BJ (cell line): ENCODE measurements around the gene SKIL. TPM values are rescaled to one million over a fixed set of nuclear protein-coding genes. Genes with fewer than 3 reads are reported as not detected.

Experiments used
- CTCF ChIA-PET: fragments of 350-600 bp; formaldehyde crosslinking; extraction: SDS; loops from one replicate; lab custom pipeline; 2021; ENCODE audit warnings: antibody characterized with exemption, inconsistent platforms; lab: Yijun Ruan, JAX
- POLR2A ChIA-PET: fragments of 300-600 bp; sonication (Branson Sonifier 250); formaldehyde crosslinking; extraction: SDS; loops from one replicate; lab custom pipeline; 2021; ENCODE audit warnings: antibody characterized with exemption; lab: Charles Lee
- DNase-seq: peaks from one replicate; pipeline ENCODE4 v3.0.0-alpha.2; 2011; ENCODE audit warnings: low read depth
- H3K27me3 ChIP-seq: 2 replicates; pipeline ENCODE4 v1.6.0; 2011; ENCODE audit warnings: low read length; ENCODE audit not compliant: control insufficient read depth, insufficient read depth
- H3K36me3 ChIP-seq: 2 replicates; pipeline ENCODE4 v1.5.1; 2011; ENCODE audit warnings: low read length; ENCODE audit not compliant: control insufficient read depth, insufficient read depth
- H3K4me3 ChIP-seq: 2 replicates; pipeline ENCODE4 v1.5.1; 2011; ENCODE audit warnings: low read depth, mild to moderate bottlenecking, control low read depth, low read length
- CTCF ChIP-seq: IDR thresholded peaks from 2 replicates; pipeline ENCODE4 v1.5.1; 2011; ENCODE audit warnings: low read depth, mild to moderate bottlenecking, control low read depth, inconsistent platforms, low read length, moderate library complexity; ENCODE audit not compliant: insufficient read depth
- polyA plus RNA-seq: library from polyadenylated mRNA; depleted of rRNA; stranded (reverse); fragments of >200 nt; gene quantifications from 2 replicates; pipeline ENCODE4 v1.2.3, GENCODE V29; 2011; rRNA removed

SKIL gene
- polyA plus RNA-seq, 1 experiment, result 9.7 TPM

- Histone ChIP-seq H3K36me3 (0 out of 2 replicates have a peak, but pooled peaks cover 1% of the 10 kb centered on the region), H3K4me3 (no peak overlapping the region), H3K27me3 (no peaks in the 10 kb centered on the region)
- no peak for TF ChIP-seq CTCF
- ChIA-PET CTCF (interaction anchor here (0.9 to 1.5 kb wide), 4 partner anchors 17 to 373 kb away, joined by 3 to 4 read pairs (median 4); no protein-coding TSS in a partner anchor), POLR2A (no interaction called here)
- DNase-seq, result no peak
Observed at GRCh38 chr3:170438836-170439235, 81.3 kb downstream of the SKIL start.

GRCh38 chr3:170440344-170440743 is 82.8 kb downstream of the SKIL start:
- 0 out of 2 replicates have a peak, but pooled peaks cover 1% of the 10 kb centered on the region for H3K36me3 ChIP-seq
- H3K27me3 ChIP-seq, result no peaks in the 10 kb centered on the region
- no peak overlapping the region for H3K4me3 ChIP-seq
- TF ChIP-seq CTCF, result no peak
- DNase-seq, result no peak
- POLR2A ChIA-PET, result no interaction called here
- CTCF ChIA-PET, result no interaction called here

- Histone ChIP-seq H3K36me3 (no peaks in the 10 kb centered on the region), H3K4me3 (no peak overlapping the region), H3K27me3 (no peaks in the 10 kb centered on the region)
- no peak for TF ChIP-seq CTCF
- no peak for DNase-seq
- CTCF ChIA-PET, result interaction anchor here (0.6 kb wide), 1 partner anchor 14 kb away, joined by 3 read pairs; no protein-coding TSS in a partner anchor
- POLR2A ChIA-PET, result no interaction called here
Observed at GRCh38 chr3:170441412-170441811, 83.9 kb downstream of the SKIL start.

GRCh38 chr3:170442947-170443346 is 85.4 kb downstream of the SKIL start:
- Histone ChIP-seq H3K36me3 (no peaks in the 10 kb centered on the region), H3K27me3 (no peaks in the 10 kb centered on the region), H3K4me3 (no peak overlapping the region)
- CTCF ChIA-PET, result no interaction called here
- no peak for TF ChIP-seq CTCF
- no peak for DNase-seq
- POLR2A ChIA-PET, result no interaction called here

GRCh38 chr3:170443457-170443856 is 85.9 kb downstream of the SKIL start:
- Histone ChIP-seq H3K27me3 (no peaks in the 10 kb centered on the region), H3K36me3 (no peaks in the 10 kb centered on the region), H3K4me3 (no peak overlapping the region)
- ChIA-PET CTCF (interaction anchor here (1.3 kb wide), 1 partner anchor 8 kb away, joined by 3 read pairs; no protein-coding TSS in a partner anchor), POLR2A (no interaction called here)
- TF ChIP-seq CTCF, result no peak
- no peak for DNase-seq

Other genes starting within 250 kb of the SKIL start
- 50.7 and 56.2 TPM in 2 replicates for gene PHC3, start 176.0 kb upstream of the SKIL start, polyA plus RNA-seq
- gene PRKCI, start 135.3 kb upstream of the SKIL start, polyA plus RNA-seq, result 15.1 and 33.5 TPM in 2 replicates
- gene CLDN11, start 61.2 kb downstream of the SKIL start, polyA plus RNA-seq, result 5.6 and 6.5 TPM in 2 replicates
- 0.60 and 0.63 TPM in 2 replicates for gene SLC7A14, start 228.4 kb downstream of the SKIL start, polyA plus RNA-seq